Activated CD8-positive, alpha-beta memory T cell treated with anti-CD3 and anti-CD28 coated beads for 4 hours (primary cell): ENCODE data around the gene SPACA9.

Experiments
- DNase-seq, 2 donors: peaks; one replicate each; pipeline ENCODE4 v3.0.0-alpha.2; 2020; ENCODE audit warnings: low read depth in 2 of 2

Gene SPACA9

DNA sequence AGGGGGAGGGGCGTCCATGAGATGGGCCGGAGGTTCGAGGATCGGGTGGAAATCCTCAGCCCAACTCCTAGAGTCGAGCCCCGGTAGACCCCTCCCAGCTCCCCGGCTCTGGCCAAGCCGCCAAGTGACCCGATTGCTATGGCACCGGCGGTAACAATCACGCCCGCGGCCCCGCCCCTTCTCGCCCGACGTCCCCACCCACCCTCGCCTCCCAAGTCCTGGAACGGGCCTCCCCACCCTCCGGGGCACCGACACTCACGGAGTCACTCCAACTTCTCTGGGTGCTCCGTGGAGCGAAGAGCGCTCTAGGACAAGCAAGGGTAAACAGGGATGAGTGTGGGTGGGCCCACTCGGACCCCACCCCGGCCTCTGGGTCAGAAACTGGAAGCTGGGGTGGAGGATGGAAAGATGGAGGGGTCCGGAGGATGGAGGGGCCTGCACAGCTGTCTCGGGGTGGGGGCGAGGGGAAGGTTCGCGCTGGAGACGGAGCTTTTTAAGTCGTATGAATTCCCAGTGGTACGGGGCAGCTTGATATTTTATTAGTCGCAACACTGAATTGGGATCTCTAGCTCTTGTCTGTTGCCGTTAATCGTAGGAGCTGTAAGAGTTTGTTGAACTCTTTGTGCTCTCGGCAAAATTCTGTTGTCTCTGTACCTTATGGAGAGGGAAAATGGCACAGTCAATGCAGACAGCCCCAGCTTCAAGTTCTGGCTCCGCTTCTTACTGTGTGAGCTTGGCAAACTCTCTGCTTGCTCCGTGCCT, at the start of gene SPACA9:
Gene SPACA9 (plus strand): TSS at position 204 of the 762 bp plus-strand sequence. CDS start 5,050 bp downstream, outside the sequence.
- no peak for DNase-seq

DNA sequence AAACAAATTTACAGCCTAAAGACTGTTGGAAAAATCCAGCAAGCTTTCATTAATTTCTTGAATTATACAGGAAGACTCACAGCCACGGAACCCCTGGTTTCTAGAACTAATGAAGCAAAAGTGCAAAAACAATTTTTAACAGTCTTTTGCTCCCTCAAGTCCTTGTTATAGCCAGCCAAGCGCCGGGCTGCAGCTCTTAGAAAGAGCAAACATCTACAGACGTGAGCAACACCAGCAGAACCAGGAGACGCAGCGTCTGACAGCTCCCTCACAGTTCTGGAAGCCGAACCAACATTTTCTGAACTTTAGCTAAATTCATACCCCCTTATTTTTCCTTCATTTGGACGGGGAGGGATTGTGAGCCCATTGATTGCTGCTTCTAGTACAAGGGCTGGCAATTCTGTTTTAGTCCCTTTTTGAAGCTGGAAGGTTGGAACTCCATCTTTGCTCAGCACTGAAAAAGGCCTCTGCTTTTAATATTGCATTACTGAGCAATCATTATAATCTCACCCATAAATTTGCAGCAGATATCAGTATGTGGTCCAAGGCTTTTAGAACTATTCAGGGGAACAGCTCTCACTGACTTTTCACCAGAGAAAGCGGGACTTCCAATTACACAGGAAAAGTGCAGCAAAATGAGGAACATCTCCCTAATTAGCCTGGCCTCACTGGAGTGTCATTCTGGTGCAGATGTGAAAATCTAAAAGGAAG, 46.4 kb upstream of the SPACA9 start:
- no peak for DNase-seq

GRCh38 chr9:132833550-132834121, 45.1 kb upstream of the SPACA9 start:
- DNase-seq, result no peak

DNA sequence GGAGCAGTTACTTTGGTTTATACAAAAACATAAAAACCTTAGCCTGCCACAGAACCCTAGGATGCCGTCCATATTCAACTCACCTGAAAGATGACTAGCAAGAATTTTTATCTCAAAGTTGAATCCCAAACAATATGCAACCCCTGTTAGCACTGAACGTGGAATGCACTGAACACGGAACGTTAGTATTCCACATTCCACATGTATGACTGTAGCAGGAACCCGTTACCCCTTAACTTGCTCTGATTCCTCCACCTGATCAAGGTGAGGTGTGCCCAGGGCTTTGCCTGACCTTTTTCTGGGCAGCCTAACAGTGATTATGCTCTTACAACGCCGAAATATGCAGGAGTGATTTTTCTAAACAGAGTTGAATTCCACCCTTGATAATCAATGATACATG, 44.4 kb upstream of the SPACA9 start:
- no peak for DNase-seq

DNA sequence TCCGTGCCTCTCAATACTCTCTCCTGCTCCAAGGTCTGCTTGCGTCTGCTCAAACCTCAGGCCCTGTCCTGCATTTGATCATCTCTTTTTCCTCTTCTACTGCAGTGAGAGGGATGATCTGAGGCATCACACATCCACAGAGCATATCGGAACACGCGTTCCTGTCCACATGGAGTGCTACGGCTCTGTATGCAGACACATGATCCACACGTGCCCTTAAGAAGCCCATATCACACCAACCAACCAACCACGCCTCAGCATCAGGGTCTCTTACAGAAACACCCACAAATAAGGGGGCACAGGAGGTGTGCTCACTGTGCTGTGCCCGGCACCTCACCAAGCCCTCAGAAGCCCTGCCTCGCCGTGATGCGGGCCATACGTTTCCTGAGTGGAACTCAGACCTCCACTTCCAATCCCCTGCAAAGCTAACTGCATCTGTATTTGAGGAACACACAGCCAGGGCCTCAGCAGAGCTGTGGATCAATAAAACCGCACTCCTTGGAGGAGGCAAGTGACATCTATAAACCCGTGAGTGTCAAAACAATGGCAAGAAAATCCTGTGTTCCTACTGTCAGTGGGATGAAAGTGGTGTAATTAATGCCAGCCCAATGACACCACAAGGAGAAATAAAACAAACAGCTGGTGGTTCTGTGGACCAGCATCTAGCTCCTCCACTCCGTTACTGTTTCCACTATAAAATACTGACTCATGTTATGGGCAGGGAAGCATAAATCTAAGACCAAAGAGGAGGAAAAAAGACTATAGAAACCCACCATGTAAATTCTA, 41.0 kb upstream of the SPACA9 start:
- DNase-seq, result no peak

DNA sequence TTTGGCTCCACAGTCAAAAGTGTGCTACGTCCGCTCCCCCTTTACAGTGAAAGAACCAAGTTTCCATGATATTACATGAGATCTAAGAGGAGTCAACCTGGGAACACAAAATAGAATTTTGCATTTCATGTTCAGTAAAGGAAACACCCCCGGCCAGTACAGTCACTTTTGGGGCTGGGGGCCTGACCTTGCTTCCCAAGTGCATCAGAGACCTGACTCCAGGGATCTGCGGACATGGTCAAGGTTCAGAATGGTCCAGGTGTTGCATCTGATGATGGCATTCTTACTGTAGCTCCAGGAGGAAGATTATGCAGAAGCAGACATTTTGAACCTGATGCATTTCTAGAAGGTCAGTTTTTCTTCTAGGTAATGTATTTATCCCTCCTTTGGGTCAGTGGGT, 40.4 kb upstream of the SPACA9 start:
- DNase-seq, result no peak

DNA sequence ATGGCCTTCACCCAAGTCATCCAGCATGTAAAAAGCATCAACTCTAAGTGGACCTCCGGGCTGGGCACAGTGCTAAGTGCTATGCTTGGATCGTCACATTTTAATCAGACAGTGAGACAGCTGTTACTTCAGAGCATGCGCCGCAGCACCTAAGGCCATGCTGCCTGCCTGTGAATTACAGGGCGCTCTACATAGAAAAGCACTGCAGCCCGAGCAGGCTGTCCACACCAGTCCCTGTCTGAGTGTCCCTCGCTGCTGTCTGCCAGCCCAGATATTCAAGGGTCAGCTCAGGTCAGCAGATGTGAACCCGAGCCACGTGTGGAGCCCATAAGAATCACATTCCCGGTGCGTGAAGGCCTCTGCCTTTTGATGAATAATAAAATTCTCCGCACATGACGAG, 37.7 kb upstream of the SPACA9 start:
- no peak for DNase-seq

- DNase-seq, result no peak
Measured at GRCh38 chr9:132842124-132843044, 36.3 kb upstream of the SPACA9 start.

DNA sequence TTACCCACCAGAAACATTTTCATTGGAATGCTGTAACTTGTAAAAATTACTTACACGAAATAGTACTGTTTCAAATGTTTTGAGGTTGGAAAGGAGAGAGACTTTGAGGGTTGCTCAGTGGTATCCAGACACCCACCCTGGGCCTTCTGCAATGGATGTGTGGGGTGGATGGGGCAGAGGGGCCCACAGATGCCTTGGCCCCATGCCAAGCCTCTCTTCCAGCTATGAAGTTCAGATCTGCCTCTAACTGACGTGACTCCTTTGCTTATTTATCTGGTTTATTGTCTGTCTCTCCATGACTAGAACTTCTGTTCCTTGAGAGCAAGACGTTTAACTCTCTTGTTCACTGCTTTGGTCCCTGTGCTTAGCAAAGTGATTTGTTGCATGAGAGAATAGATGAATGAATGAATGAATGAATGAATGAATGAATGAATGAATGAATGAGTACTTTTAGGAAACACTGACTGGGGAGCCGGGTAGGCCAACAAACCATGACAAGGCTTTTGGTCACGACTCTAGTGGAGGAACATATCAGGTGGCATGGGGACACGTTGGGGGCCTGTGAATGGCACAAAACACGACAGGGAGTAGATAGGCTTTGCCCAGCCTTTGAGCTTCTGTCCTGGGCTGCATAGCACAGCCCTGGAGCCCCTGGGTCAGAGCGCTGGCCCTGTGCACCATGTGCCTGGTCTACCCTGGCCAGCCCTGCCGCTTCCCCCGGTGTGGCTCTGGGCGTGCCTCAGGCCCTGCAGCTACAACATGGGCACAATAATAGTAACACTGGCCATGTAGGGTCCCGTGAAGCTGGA, 32.4 kb upstream of the SPACA9 start:
- DNase-seq, result no peak

GRCh38 chr9:132846918-132847515, 31.7 kb upstream of the SPACA9 start:
- no peak for DNase-seq

DNA sequence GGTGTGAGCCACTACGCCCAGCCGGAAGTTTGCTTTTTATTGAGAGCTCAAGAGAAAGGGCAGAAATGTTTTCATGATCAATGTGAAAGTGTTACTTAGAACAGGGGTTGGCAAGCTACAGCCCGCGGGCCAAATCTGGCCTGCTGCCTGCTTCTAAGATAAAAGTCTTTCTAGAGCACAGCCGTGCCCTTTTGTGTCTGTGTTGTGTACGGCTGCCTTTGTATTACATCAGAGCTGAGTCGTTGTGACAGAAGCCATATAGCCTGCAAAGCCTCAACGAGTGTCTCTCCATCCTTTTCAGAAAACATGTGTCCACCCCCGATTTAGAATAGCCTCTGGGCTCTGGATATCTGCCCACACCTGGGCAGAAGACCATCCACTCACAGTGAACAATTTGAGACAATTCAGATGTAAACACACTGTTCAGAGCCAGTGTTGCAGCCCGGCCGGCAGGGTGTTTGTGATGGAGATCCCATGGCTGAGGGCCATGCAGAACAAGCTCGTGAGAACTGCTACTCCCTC, 29.5 kb upstream of the SPACA9 start:
- no peak for DNase-seq

DNA sequence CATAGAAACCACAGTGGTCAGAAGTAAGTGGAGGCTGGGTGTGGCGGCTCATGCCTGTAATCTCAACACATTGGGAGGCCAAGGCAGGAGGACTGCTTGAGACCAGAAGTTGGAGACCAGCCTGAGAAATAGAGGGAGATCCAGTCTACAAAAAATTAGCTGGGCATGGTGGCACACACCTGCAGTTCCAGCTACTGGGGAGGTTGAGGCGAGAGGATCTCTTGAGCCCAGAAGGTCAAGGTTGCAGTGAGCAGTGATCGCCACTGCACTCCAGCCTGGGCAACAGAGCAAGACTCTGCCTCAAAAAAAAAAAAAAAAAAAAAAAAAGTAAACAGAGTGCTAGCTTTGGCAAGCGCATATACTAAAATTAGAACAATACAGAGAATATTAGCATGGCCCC, 25.2 kb upstream of the SPACA9 start:
- DNase-seq, result no peak

DNA sequence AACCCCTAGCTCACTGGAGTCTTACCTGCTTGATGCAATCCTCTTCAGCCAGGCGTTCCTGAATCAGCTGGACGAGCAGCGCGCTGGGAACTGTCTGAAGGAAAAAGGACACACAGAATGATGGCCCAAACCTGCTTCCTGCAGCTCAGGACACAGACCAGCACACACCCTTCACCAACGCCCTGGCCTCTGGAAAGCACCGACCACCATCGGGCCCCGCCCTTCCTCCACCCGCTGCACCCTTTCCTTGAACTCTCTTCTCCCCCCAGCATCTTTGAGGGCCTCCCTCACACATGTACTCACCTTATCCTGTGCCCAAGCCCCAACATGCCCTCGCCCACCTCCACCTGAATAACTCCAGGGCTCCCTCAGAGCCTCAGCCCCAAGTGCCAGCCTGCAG, 23.9 kb upstream of the SPACA9 start:
- DNase-seq, result no peak

DNA sequence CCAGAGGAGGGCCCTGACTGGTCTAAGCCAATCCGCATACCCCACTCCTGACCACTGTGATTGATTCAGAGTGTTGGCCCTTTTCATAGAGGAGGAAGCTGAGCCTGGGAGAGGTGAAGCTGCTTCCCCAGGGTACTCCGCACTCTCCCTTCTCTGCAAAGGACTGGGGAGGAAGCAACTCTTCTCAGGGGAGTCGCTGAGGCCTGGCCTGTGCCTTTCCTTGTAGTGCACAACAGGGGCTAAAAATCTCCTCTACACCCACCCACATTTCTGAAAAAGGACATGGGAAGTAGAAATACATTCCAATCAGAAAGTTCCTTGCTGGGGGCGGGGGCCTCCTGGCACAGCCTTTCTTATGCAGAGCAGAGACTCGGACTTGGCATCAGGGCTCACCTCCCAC, 22.8 kb upstream of the SPACA9 start:
- DNase-seq, result no peak

GRCh38 chr9:132857031-132857430, 21.7 kb upstream of the SPACA9 start:
- no peak for DNase-seq

GRCh38 chr9:132857616-132858342, 20.9 kb upstream of the SPACA9 start:
- DNase-seq, result no peak

DNA sequence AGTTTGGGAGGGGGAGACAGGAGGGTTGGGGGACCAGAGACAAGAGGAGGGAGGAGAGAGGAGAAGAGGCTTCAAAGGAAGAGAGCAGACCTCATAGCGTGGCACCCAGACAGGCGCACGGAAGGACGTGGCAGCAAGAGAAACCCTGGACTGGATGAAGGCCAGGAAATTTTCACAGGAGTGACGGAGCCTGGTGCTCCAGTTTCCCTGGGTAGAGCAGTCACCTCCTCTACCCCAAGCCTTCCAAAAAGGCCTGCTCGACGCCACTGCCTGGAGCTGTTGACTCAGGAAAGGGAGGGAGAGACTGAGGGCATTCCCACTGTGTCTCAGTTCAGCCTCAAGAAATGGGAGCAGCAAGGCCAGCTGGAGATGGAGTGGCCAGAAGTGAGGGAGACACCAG, 19.9 kb upstream of the SPACA9 start:
- DNase-seq, result no peak

- DNase-seq, result no peak
Measured at GRCh38 chr9:132861666-132862065, 17.0 kb upstream of the SPACA9 start.

- DNase-seq, result no peak
Measured at GRCh38 chr9:132862533-132862932, 16.2 kb upstream of the SPACA9 start.
